Effector memory CD4-positive, alpha-beta T cell (primary cell): ENCODE measurements around the gene CWF19L1.
"Not testable (repeated sequence)": the region's sequence is repeated elsewhere in the genome, so short reads cannot be mapped to it uniquely, and the experiment has no call there.

Experiments used
- DNase-seq, 3 donors: peaks; one replicate each; pipeline ENCODE4 v3.0.0-alpha.2; 2020
- H3K27ac ChIP-seq: 2 replicates; pipeline ENCODE4 v1.7.0; 2013; ENCODE audit warnings: mild to moderate bottlenecking, low read length, moderate library complexity; ENCODE audit not compliant: insufficient read depth, poor library complexity, severe bottlenecking
- H3K27me3 ChIP-seq: replicated peaks from 2 replicates; pipeline ENCODE4 v1.7.0; 2013; ENCODE audit warnings: mild to moderate bottlenecking, low read length; ENCODE audit not compliant: insufficient read depth, control insufficient read depth, poor library complexity, severe bottlenecking
- H3K36me3 ChIP-seq: 2 replicates; pipeline ENCODE4 v1.7.0; 2013; ENCODE audit warnings: mild to moderate bottlenecking, low read length, moderate library complexity; ENCODE audit not compliant: control insufficient read depth, insufficient read depth
- H3K4me1 ChIP-seq: 2 replicates; pipeline ENCODE4 v1.7.0; 2013; ENCODE audit warnings: low read length, mild to moderate bottlenecking; ENCODE audit not compliant: control insufficient read depth, insufficient read depth, poor library complexity, severe bottlenecking
- H3K4me3 ChIP-seq: 2 replicates; pipeline ENCODE4 v1.7.0; 2013; ENCODE audit warnings: low read length, low read depth, mild to moderate bottlenecking; ENCODE audit not compliant: insufficient read depth, poor library complexity, severe bottlenecking
- H3K9me3 ChIP-seq: 2 replicates; pipeline ENCODE4 v1.7.0; 2013; ENCODE audit warnings: mild to moderate bottlenecking, low read length, moderate library complexity; ENCODE audit not compliant: control insufficient read depth

CWF19L1 gene

GRCh38 chr10:100292300-100292699 is 24.9 kb upstream of the CWF19L1 start:
- not testable (repeated sequence) for H3K36me3 ChIP-seq, DNase-seq, H3K4me1 ChIP-seq, H3K9me3 ChIP-seq, H3K27ac ChIP-seq, H3K4me3 ChIP-seq, H3K27me3 ChIP-seq

GRCh38 chr10:100291356-100291755 is 23.9 kb upstream of the CWF19L1 start:
- Histone ChIP-seq H3K4me3 (no peak overlapping the region), H3K9me3 (no peaks in the 10 kb centered on the region), H3K36me3 (no peaks in the 10 kb centered on the region), H3K27ac (no peak overlapping the region), H3K27me3 (peaks cover 3% of the 10 kb centered on the region), H3K4me1 (peaks cover 5% of the 10 kb centered on the region)
- DNase-seq: no peak

DNA sequence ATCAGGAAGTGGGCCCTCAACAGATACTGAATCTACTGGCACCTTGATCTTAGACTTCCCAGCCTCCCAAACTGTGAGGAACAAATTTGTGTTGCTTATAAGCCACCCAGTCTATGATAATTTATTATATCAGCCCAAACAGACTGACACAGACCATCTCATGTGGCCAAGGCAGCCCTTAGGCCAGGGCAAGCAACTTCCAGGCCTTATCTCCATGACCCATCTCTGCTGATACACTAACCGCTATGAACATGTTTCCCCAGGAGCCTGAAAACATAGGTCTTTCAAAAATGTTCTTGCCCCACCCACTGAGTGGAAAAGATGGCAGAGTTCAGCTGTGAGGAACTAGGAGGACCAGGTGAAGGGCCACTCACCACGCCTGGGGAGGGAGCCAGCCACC is 22.2 kb upstream of the CWF19L1 start:
- Histone ChIP-seq H3K27ac (no peak overlapping the region), H3K27me3 (peaks cover 3% of the 10 kb centered on the region), H3K4me3 (no peak overlapping the region), H3K36me3 (no peaks in the 10 kb centered on the region), H3K9me3 (no peaks in the 10 kb centered on the region), H3K4me1 (peaks cover 11% of the 10 kb centered on the region)
- no peak for DNase-seq

- Histone ChIP-seq H3K36me3 (no peaks in the 10 kb centered on the region), H3K4me1 (peaks cover 11% of the 10 kb centered on the region), H3K4me3 (no peak overlapping the region), H3K9me3 (no peaks in the 10 kb centered on the region), H3K27ac (no peak overlapping the region), H3K27me3 (peaks cover 3% of the 10 kb centered on the region)
- no peak for DNase-seq
These were observed 20.8 kb upstream of the CWF19L1 start for GRCh38 chr10:100288196-100288595.

GRCh38 chr10:100287756-100288155 is 20.3 kb upstream of the CWF19L1 start:
- peaks cover 11% of the 10 kb centered on the region for H3K4me1 ChIP-seq
- no peaks in the 10 kb centered on the region for H3K27me3 ChIP-seq
- H3K9me3 ChIP-seq: no peaks in the 10 kb centered on the region
- no peak overlapping the region for H3K27ac ChIP-seq
- no peaks in the 10 kb centered on the region for H3K36me3 ChIP-seq
- no peak overlapping the region for H3K4me3 ChIP-seq
- no peak for DNase-seq

DNA sequence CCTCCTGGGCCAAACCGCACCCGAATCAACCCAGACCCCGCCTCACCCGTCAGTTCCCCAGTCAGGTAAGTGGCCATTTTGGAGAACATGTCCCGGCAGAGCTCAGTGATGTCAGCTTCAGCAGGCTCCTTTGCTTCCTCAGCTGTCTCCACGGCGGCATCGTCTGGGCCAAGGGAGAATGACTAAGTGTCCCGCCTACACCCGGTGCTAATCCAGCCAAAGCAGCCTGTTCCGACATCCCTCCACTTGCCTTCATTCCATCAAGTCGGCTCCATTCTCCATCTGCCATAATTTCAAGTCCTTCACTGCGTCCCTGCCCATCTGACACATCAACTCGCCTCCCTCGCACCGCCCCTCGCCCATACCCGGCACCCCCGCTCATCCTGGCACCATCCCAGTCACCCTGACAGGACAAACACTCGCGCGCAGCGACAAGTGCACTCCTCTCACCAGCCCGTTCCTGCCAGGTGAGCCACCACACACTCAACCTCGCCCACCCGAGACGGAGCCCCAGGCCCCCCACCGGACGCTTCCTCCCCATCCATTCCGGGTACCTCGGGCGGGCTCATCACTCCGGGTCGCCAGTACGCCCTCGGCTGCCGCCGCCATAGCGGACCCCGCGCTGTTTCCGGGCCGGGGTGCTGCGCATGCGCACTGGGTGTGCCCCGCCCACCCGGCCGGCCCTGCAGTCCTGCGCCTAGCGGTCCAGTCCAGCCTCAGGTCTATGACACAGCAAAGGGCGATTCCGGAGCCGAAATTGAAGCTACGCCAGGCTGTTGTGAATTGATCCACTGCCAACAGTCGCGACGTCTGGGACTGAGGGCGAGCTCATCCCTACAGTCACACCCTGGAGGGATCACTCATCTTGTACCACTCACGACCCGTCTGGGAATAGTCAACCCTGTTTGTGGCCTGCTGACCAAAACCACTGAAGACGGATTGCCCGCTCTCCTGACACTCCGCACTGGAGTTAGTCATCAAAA is 18.9 kb upstream of the CWF19L1 start, which contains the start of gene BLOC1S2:
TSS of gene BLOC1S2 (minus strand) at position 630 of the 983 bp plus-strand sequence. CDS start at position 609, 21 bp downstream.
- H3K4me3 ChIP-seq: peak within 1 kb of the TSS; percentile 94
- H3K27me3 ChIP-seq: no peaks in the 10 kb centered on the region
- peak; percentile 73 to 80 (median 75) for DNase-seq
- H3K9me3 ChIP-seq: no peaks in the 10 kb centered on the region
- H3K36me3 ChIP-seq: peaks cover 6% of the 10 kb centered on the region
- H3K4me1 ChIP-seq: peaks cover 11% of the 10 kb centered on the region
- peak within 1 kb of the TSS; percentile 90 for H3K27ac ChIP-seq

DNA sequence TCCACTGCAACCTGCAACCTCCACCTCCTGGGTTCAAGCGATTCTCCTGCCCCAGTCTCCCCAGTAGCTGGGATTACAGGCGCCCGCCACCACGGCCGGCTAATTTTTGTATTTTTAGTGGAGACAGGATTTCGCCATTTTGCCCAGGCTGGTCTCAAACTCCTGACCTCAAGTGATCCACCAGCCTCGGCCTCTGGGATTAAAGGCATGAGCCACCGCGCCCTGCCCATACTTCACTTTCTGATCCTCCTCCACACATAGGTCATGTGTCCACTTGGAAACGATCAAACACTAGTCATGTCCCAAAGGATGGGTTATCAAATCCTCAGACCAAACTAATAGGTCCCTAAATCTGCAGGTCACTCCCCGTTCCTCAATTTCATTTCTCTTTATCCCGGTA is 17.9 kb upstream of the CWF19L1 start:
- H3K4me1 ChIP-seq: peaks cover 11% of the 10 kb centered on the region

DNA sequence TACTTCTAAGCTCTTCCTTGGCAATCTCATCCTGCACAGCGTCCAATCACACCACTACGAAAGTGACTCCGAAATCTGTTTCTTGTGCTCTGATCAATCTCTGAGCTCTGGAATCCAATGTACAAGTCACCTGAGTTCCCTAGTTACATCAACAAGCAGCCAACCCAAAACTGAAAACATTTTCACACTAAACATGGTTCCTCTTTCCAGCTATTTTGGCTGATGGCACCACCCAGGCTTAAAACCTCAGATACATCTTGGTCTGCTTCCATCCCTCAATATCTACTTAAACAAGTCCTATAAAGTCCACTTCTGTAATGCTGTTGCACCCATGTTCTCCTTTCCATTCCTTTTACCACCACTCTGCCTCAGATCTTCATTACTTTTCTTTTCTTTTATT is 15.5 kb upstream of the CWF19L1 start:
- Histone ChIP-seq H3K9me3 (no peaks in the 10 kb centered on the region), H3K27me3 (no peaks in the 10 kb centered on the region), H3K4me3 (no peak overlapping the region), H3K36me3 (peaks cover 29% of the 10 kb centered on the region), H3K27ac (no peak overlapping the region), H3K4me1 (peaks cover 11% of the 10 kb centered on the region)
- DNase-seq: no peak

More for the DNA sequence above, 17.9 kb upstream of the CWF19L1 start:
- Histone ChIP-seq H3K36me3 (peaks cover 14% of the 10 kb centered on the region), H3K4me3 (peak overlapping the region; percentile 94), H3K27ac (peak overlapping the region; percentile 90)
- not testable (repeated sequence) for H3K27me3 ChIP-seq, DNase-seq, H3K9me3 ChIP-seq

GRCh38 chr10:100276971-100277370 is 9.5 kb upstream of the CWF19L1 start:
- not testable (repeated sequence) for H3K27ac ChIP-seq, H3K4me3 ChIP-seq, H3K9me3 ChIP-seq, H3K4me1 ChIP-seq, DNase-seq, H3K27me3 ChIP-seq
- H3K36me3 ChIP-seq: peaks cover 23% of the 10 kb centered on the region

- H3K4me3 ChIP-seq: no peak overlapping the region
- peaks cover 10% of the 10 kb centered on the region for H3K36me3 ChIP-seq
- peaks cover 12% of the 10 kb centered on the region for H3K4me1 ChIP-seq
- H3K27ac ChIP-seq: no peak overlapping the region
- H3K9me3 ChIP-seq: no peaks in the 10 kb centered on the region
- DNase-seq: no peak
- H3K27me3 ChIP-seq: no peaks in the 10 kb centered on the region
These were observed 1.5 kb downstream of the CWF19L1 start for GRCh38 chr10:100265821-100266485.
